ENCODE data around the gene TDRD7. TPM values are rescaled to one million over a fixed set of nuclear protein-coding genes. Genes with fewer than 3 reads are reported as not detected.
A peak's percentile ranks its signal among the peaks of the same experiment; 100 is the strongest.

TDRD7 gene
- total and polyA plus RNA-seq, 2 of the 13 experiments (the other 11 are each of a cell fraction or from before 2014, with no cell fraction given): 9.8 to 15.5 TPM

DNA sequence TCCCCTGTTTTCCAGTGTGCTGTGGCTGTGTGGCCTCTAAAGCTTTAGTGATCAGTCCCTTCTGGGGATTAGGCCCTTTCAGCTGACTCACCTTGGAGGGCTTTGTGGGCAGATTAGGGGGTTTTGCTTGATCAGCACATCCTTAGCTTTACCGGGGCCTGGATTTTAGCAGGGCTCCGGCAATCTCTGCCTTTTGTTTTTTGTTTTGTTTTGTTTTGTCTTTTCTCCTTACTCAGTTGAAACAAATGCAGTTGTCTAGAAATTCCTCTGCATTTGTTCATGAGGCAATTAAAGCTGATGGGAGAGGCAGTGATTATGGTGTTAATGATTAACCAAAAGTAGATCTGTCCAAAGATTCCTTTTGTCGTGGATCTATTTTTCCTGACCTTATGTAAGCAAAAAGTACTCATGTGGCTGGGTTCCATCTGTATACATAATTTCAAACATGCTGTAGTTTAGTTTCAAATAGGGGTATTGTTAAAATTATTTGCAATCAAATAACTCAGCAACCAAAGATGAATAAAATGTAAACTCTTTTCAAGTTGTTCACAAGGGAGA, 5.2 kb upstream of the TDRD7 start (continued):
- TF ChIP-seq NR2C2 (CRISPR knock-in tag; IDR thresholded peaks at IDR 0.05; ENCODE audit: borderline replicate concordance) (0 out of 2 replicates have a peak, but pooled peaks have one; percentile 19), SMARCE1 (IDR thresholded peaks at IDR 0.05; ENCODE audit: borderline replicate concordance) (no peak), ZSCAN30 (CRISPR knock-in tag; IDR thresholded peaks at IDR 0.05) (no peak), HDAC2 (CRISPR knock-in tag; IDR thresholded peaks at IDR 0.05) (peak; percentile 43), U2AF1 (optimal IDR thresholded peaks at IDR 0.05; ENCODE audit: low read depth, low read length) (no peak), ZNF777 (CRISPR knock-in tag; IDR thresholded peaks at IDR 0.05) (no peak), ZFP36L1 (CRISPR knock-in tag; IDR thresholded peaks at IDR 0.05) (no peak), SOX6 (IDR thresholded peaks at IDR 0.05) (no peak), SOX6 (CRISPR knock-in tag; IDR thresholded peaks at IDR 0.05) (peak; percentile 96), NONO (IDR thresholded peaks at IDR 0.05) (no peak), NONO (CRISPR knock-in tag; conservative IDR thresholded peaks at IDR 0.05) (no peak), SMAD3 (CRISPR knock-in tag; IDR thresholded peaks at IDR 0.05) (0 out of 2 replicates have a peak, but pooled peaks have one; percentile 18), EZH2 (conservative IDR thresholded peaks at IDR 0.05; ENCODE audit: low read depth, low read length) (no peak), SAP130 (CRISPR knock-in tag; IDR thresholded peaks at IDR 0.05; ENCODE audit: low read depth) (peak; percentile 69), SOX13 (IDR thresholded peaks at IDR 0.05) (peak; percentile 42; the same call in 1 of the 2 replicates), SOX13 (CRISPR knock-in tag; conservative IDR thresholded peaks at IDR 0.05 in 1 of 2, IDR thresholded peaks at IDR 0.05 in 1 of 2) (peak in 1 of 2 experiments; percentile 97; a peak in 2 of 4 replicates), ZNF614 (CRISPR knock-in tag; IDR thresholded peaks at IDR 0.05; ENCODE audit: borderline replicate concordance) (peak; percentile 10; the same call in 1 of the 2 replicates), CREM (IDR thresholded peaks at IDR 0.05) (peak; percentile 43; the same call in 1 of the 2 replicates), CREM (CRISPR knock-in tag; IDR thresholded peaks at IDR 0.05) (no peak), KDM1A (CRISPR knock-in tag; IDR thresholded peaks at IDR 0.05) (no peak), MATR3 (CRISPR knock-in tag; IDR thresholded peaks at IDR 0.05) (no peak), MTA1 (CRISPR knock-in tag; IDR thresholded peaks at IDR 0.05; ENCODE audit: borderline replicate concordance) (no peak), YEATS4 (CRISPR knock-in tag; IDR thresholded peaks at IDR 0.05; ENCODE audit: borderline replicate concordance) (peak; percentile 41; the same call in 1 of the 2 replicates), SIX4 (CRISPR knock-in tag; IDR thresholded peaks at IDR 0.05) (no peak), ZNF749 (CRISPR knock-in tag; IDR thresholded peaks at IDR 0.05; ENCODE audit: borderline replicate concordance) (no peak), MXI1 (IDR thresholded peaks at IDR 0.05; ENCODE audit: borderline replicate concordance, low read depth, low read length) (no peak), TP53 (CRISPR knock-in tag; conservative IDR thresholded peaks at IDR 0.05) (no peak), FOXK2 (IDR thresholded peaks at IDR 0.05) (no peak), THAP11 (CRISPR knock-in tag; IDR thresholded peaks at IDR 0.05) (0 out of 2 replicates have a peak, but pooled peaks have one; percentile 10)
- TF ChIP-seq, protein P1, sequence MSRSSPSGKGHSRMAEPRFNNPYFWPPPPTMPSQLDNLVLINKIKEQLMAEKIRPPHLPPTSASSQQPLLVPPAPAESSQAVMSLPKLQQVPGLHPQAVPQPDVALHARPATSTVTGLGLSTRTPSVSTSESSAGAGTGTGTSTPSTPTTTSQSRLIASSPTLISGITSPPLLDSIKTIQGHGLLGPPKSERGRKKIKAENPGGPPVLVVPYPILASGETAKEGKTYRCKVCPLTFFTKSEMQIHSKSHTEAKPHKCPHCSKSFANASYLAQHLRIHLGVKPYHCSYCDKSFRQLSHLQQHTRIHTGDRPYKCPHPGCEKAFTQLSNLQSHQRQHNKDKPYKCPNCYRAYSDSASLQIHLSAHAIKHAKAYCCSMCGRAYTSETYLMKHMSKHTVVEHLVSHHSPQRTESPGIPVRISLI (CRISPR knock-in tag; IDR thresholded peaks at IDR 0.05; ENCODE audit: borderline replicate concordance): no peak
- TF ChIP-seq, protein P2, sequence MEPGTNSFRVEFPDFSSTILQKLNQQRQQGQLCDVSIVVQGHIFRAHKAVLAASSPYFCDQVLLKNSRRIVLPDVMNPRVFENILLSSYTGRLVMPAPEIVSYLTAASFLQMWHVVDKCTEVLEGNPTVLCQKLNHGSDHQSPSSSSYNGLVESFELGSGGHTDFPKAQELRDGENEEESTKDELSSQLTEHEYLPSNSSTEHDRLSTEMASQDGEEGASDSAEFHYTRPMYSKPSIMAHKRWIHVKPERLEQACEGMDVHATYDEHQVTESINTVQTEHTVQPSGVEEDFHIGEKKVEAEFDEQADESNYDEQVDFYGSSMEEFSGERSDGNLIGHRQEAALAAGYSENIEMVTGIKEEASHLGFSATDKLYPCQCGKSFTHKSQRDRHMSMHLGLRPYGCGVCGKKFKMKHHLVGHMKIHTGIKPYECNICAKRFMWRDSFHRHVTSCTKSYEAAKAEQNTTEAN (CRISPR knock-in tag; conservative IDR thresholded peaks at IDR 0.05): peak; percentile 45; the same call in 1 of the 2 replicates
- TF ChIP-seq, protein P3, sequence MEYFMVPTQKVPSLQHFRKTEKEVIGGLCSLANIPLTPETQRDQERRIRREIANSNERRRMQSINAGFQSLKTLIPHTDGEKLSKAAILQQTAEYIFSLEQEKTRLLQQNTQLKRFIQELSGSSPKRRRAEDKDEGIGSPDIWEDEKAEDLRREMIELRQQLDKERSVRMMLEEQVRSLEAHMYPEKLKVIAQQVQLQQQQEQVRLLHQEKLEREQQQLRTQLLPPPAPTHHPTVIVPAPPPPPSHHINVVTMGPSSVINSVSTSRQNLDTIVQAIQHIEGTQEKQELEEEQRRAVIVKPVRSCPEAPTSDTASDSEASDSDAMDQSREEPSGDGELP (IDR thresholded peaks at IDR 0.05; ENCODE audit: borderline replicate concordance, low read depth): peak; percentile 59; the same call in 1 of the 2 replicates

All from HepG2 (cell line).